SK-N-SH (cell line): ENCODE data around the gene WNK4.

Experiments used
- EP300 ChIP-seq, 2 experiments: IDR thresholded peaks; 2 replicates each; pipeline versions ENCODE4 v1.4.0 to v1.6.1; 2012; ENCODE audit warnings: borderline replicate concordance in 1 of 2, low read depth in 1 of 2, low read length in 1 of 2
- EZH2phosphoT487 ChIP-seq: fragments of 200-600 bp; sonication (generic); IDR thresholded peaks from 2 replicates; pipeline ENCODE4 v1.6.1; 2017; ENCODE audit warnings: low read depth, mixed run types, mild to moderate bottlenecking, antibody characterized with exemption, moderate library complexity, borderline replicate concordance
- NFIC ChIP-seq: IDR thresholded peaks from 2 replicates; pipeline ENCODE4 v1.4.0; 2012; ENCODE audit warnings: borderline replicate concordance
- RFX5 ChIP-seq: IDR thresholded peaks from 2 replicates; pipeline ENCODE4 v1.6.1; 2012; ENCODE audit warnings: mild to moderate bottlenecking, improper control_type of control experiment, low read length
- RXRA ChIP-seq: IDR thresholded peaks from 2 replicates; pipeline ENCODE4 v1.4.0; 2012; ENCODE audit warnings: low read depth, mild to moderate bottlenecking, borderline replicate concordance
- TCF12 ChIP-seq: IDR thresholded peaks from 2 replicates; pipeline ENCODE4 v1.4.0; 2012
- TEAD4 ChIP-seq: IDR thresholded peaks from 2 replicates; pipeline ENCODE4 v1.4.0; 2012; ENCODE audit warnings: mild to moderate bottlenecking, borderline replicate concordance; ENCODE audit not compliant: insufficient read depth
- TF ChIP-seq, protein P1 (sequence below): IDR thresholded peaks from 2 replicates; pipeline ENCODE4 v1.4.0; 2012; ENCODE audit warnings: low read depth, borderline replicate concordance
- TF ChIP-seq, protein P2 (sequence below): fragments of 200-600 bp; sonication (generic); IDR thresholded peaks from 2 replicates; pipeline ENCODE4 v1.6.1; 2017; ENCODE audit warnings: antibody characterized with exemption, mild to moderate bottlenecking, moderate library complexity
- TF ChIP-seq, protein P3 (sequence below): IDR thresholded peaks from 2 replicates; pipeline ENCODE4 v1.6.1; 2012; ENCODE audit warnings: mild to moderate bottlenecking, low read depth, low read length, moderate library complexity
- TF ChIP-seq, protein P4 (sequence below): IDR thresholded peaks from 2 replicates; pipeline ENCODE4; 2012
- TF ChIP-seq, protein P5 (sequence below): IDR thresholded peaks from 2 replicates; pipeline ENCODE4 v1.4.0; 2012; ENCODE audit warnings: low read depth

DNA sequence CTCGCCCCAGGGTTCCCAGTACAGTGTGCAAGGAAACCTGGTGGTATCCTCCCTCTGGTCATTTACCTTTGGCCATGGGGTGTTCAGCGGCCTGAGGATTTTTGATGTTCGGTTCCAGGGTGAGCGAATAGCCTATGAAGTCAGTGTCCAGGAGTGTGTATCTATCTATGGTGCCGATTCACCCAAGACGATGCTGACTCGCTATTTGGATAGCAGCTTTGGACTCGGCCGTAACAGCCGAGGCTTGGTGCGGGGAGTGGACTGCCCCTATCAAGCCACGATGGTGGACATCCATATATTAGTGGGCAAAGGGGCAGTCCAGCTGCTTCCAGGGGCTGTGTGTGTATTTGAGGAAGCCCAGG, 65.1 kb downstream of the WNK4 start:
- TF ChIP-seq, protein P1, sequence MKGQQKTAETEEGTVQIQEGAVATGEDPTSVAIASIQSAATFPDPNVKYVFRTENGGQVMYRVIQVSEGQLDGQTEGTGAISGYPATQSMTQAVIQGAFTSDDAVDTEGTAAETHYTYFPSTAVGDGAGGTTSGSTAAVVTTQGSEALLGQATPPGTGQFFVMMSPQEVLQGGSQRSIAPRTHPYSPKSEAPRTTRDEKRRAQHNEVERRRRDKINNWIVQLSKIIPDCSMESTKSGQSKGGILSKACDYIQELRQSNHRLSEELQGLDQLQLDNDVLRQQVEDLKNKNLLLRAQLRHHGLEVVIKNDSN = no peak
- TF ChIP-seq, protein P2, sequence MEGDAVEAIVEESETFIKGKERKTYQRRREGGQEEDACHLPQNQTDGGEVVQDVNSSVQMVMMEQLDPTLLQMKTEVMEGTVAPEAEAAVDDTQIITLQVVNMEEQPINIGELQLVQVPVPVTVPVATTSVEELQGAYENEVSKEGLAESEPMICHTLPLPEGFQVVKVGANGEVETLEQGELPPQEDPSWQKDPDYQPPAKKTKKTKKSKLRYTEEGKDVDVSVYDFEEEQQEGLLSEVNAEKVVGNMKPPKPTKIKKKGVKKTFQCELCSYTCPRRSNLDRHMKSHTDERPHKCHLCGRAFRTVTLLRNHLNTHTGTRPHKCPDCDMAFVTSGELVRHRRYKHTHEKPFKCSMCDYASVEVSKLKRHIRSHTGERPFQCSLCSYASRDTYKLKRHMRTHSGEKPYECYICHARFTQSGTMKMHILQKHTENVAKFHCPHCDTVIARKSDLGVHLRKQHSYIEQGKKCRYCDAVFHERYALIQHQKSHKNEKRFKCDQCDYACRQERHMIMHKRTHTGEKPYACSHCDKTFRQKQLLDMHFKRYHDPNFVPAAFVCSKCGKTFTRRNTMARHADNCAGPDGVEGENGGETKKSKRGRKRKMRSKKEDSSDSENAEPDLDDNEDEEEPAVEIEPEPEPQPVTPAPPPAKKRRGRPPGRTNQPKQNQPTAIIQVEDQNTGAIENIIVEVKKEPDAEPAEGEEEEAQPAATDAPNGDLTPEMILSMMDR = no peak
- no peak for TF ChIP-seq NFIC
- TF ChIP-seq, protein P3, sequence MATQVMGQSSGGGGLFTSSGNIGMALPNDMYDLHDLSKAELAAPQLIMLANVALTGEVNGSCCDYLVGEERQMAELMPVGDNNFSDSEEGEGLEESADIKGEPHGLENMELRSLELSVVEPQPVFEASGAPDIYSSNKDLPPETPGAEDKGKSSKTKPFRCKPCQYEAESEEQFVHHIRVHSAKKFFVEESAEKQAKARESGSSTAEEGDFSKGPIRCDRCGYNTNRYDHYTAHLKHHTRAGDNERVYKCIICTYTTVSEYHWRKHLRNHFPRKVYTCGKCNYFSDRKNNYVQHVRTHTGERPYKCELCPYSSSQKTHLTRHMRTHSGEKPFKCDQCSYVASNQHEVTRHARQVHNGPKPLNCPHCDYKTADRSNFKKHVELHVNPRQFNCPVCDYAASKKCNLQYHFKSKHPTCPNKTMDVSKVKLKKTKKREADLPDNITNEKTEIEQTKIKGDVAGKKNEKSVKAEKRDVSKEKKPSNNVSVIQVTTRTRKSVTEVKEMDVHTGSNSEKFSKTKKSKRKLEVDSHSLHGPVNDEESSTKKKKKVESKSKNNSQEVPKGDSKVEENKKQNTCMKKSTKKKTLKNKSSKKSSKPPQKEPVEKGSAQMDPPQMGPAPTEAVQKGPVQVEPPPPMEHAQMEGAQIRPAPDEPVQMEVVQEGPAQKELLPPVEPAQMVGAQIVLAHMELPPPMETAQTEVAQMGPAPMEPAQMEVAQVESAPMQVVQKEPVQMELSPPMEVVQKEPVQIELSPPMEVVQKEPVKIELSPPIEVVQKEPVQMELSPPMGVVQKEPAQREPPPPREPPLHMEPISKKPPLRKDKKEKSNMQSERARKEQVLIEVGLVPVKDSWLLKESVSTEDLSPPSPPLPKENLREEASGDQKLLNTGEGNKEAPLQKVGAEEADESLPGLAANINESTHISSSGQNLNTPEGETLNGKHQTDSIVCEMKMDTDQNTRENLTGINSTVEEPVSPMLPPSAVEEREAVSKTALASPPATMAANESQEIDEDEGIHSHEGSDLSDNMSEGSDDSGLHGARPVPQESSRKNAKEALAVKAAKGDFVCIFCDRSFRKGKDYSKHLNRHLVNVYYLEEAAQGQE = no peak
- no peak for TF ChIP-seq TCF12
- TF ChIP-seq, protein P4, sequence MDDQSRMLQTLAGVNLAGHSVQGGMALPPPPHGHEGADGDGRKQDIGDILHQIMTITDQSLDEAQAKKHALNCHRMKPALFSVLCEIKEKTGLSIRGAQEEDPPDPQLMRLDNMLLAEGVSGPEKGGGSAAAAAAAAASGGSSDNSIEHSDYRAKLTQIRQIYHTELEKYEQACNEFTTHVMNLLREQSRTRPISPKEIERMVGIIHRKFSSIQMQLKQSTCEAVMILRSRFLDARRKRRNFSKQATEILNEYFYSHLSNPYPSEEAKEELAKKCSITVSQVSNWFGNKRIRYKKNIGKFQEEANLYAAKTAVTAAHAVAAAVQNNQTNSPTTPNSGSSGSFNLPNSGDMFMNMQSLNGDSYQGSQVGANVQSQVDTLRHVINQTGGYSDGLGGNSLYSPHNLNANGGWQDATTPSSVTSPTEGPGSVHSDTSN = no peak
- no peak for TF ChIP-seq EZH2phosphoT487
- no peak for TF ChIP-seq TEAD4
- TF ChIP-seq, protein P5, sequence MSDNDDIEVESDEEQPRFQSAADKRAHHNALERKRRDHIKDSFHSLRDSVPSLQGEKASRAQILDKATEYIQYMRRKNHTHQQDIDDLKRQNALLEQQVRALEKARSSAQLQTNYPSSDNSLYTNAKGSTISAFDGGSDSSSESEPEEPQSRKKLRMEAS = no peak
- no peak for TF ChIP-seq RFX5
- TF ChIP-seq EP300 (IDR thresholded peaks at IDR 0.05; ENCODE audit: borderline replicate concordance in 1 of 2, low read depth in 1 of 2, low read length in 1 of 2) = no peak
- TF ChIP-seq RXRA = no peak
